Stimulated activated naive CD8-positive, alpha-beta T cell treated with anti-CD3 and anti-CD28 coated beads, Interleukin-15, Interleukin-2, amounts not matched to agents 100 U/mL and 50 U/mL, for 24 hours (primary cell): ENCODE measurements around the gene ITGB3.
"Not testable (repeated sequence)": the region's sequence is repeated elsewhere in the genome, so short reads cannot be mapped to it uniquely, and the experiment has no call there.

Source experiments
- ATAC-seq: fragments of 150-1000 bp; cut with Tn5 transposase; one replicate; pipeline ENCODE4 v1.10.0; 2021
- DNase-seq: peaks from one replicate; pipeline ENCODE4 v3.0.0; 2021

Gene ITGB3

DNA sequence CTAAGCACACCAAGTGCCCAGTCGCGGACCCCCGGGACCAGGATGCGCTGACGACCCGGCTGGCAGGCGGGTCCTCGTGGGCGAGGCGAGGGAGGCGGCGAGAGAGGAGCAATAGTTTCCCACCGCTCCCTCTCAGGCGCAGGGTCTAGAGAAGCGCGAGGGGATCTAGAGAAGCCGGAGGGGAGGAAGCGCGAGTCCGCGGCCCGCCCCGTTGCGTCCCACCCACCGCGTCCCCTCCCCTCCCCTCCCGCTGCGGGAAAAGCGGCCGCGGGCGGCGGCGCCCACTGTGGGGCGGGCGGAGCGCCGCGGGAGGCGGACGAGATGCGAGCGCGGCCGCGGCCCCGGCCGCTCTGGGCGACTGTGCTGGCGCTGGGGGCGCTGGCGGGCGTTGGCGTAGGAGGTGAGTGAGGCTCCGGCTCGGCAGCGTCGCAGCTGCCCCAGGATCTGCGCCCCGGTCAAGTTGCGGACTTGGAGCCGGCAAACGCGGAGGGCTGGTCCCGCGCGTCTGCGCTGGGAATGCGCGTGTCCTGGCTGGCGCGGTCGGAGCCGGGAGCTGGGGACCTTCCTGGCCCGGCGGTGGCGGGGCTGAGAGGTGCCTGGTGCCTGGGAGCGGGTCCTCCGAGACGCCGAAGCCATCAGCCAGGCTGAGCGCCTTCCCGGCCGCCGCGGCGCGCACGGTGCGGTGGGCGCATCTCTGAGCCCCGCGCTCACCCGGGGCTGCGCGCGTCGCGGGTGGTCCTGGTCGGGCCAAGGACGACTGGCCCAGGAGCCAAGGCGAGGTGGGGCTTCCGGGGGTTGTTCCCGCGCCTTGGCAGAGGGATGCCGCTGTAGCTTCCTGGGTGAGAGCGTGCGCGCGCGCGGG, at the start of gene ITGB3:
TSS of gene ITGB3 (plus strand) at position 287 of the 862 bp plus-strand sequence. CDS start at position 322, 35 bp downstream.
- ATAC-seq = peak; percentile 91
- DNase-seq = peak; percentile 73

- ATAC-seq = peak; percentile 84
- DNase-seq = peak; percentile 59
Measured at GRCh38 chr17:47203984-47204721, 49.5 kb upstream of the ITGB3 start.

DNA sequence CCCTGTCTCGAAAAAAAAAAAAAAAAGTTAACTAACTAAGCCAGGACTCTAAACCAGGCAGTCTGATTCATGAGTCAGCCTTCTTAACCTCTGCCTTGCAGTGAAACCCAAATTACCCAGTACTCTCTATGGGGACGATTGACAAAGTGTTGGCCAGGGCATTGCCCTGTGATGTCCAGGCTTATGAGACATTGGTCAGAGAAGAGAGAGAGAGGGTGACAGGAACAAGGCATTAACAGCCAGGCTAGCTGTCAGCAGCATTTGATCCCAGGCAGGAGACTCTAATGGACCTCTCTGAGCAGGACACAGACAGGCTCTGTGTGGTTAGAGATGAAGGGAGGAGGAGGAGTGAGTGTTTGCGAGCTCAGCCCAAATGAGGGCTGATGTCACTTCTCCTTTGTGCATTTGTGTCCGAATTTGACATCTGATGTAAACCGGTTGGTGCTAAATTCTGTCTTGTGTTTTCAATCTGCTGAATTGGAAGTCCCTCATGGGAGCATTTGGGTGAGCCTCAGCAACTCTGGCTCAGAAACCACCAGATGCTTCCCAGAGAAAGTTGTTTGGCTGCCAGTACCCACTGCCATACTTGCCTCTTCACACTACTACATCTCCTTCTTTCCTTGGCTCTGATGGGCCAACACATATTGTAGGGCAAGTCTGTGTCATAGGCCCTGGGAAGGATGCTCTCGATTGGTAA, 48.8 kb upstream of the ITGB3 start:
- ATAC-seq (peak; percentile 70), DNase-seq (peak; percentile 17)

GRCh38 chr17:47205419-47205963, 48.1 kb upstream of the ITGB3 start:
- peak; percentile 62 for DNase-seq
- ATAC-seq = peak; percentile 73

GRCh38 chr17:47207143-47208067, 46.2 kb upstream of the ITGB3 start:
- DNase-seq = no peak
- no peak for ATAC-seq

GRCh38 chr17:47208744-47209488, 44.7 kb upstream of the ITGB3 start, which contains the start of gene MYL4:
TSS of gene MYL4 (plus strand) at chr17:47209348. CDS start at chr17:47209423, 75 bp downstream.
- no peak for DNase-seq

DNA sequence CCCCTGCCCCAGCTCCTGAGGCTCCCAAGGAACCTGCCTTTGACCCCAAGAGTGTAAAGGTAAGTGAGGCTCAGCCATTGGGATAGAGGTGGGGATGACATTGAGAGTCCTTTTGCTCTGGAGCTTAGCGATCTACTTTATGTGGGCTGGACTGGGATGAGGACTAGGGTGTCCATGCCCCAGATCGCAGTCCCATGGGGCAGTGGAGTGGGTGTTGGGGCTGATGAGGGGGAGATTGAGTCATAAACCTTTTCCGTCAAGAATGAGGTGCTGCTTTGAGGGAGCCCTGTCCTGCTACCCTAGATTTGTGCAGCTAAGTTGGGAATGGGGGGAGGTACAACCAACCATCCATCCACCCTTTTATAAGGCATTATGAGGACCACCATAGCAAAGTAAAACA, 44.1 kb upstream of the ITGB3 start:
- DNase-seq (no peak), ATAC-seq (no peak)

More at GRCh38 chr17:47208744-47209488, 44.7 kb upstream of the ITGB3 start, which contains the start of gene MYL4:
- ATAC-seq = no peak

- ATAC-seq (no peak), DNase-seq (no peak)
Measured at GRCh38 chr17:47210105-47210504, 43.5 kb upstream of the ITGB3 start.

- ATAC-seq (no peak), DNase-seq (no peak)
Measured at GRCh38 chr17:47210779-47211178, 42.8 kb upstream of the ITGB3 start.

- no peak for ATAC-seq
Measured at GRCh38 chr17:47212458-47212857, 41.2 kb upstream of the ITGB3 start.

GRCh38 chr17:47213540-47213939, 40.1 kb upstream of the ITGB3 start:
- DNase-seq = no peak

More at GRCh38 chr17:47212458-47212857, 41.2 kb upstream of the ITGB3 start:
- DNase-seq = no peak

DNA sequence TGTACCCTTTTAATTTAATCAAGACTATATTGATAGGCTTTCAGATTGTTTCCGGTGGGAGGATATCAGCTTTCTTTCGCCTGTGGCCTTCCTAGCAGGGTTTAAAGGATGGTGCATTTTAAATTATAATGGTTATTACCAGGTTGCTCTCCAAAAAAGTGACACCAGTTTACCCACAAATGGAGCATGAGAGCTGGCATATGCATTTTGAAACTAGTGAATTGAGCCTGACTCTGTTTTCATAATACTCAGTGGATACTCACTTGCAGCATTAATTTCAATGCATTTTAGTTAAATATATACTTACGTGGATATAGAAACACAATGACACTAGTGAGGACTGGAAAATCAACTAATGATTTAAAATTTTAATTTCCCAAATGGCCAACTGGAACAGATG, 38.7 kb upstream of the ITGB3 start:
- DNase-seq (no peak), ATAC-seq (no peak)

More at GRCh38 chr17:47213540-47213939, 40.1 kb upstream of the ITGB3 start:
- ATAC-seq = no peak

GRCh38 chr17:47216821-47217220, 36.8 kb upstream of the ITGB3 start:
- not testable (repeated sequence) for DNase-seq, ATAC-seq

GRCh38 chr17:47217279-47217678, 36.3 kb upstream of the ITGB3 start:
- not testable (repeated sequence) for DNase-seq, ATAC-seq

GRCh38 chr17:47218896-47219430, 34.7 kb upstream of the ITGB3 start:
- no peak for DNase-seq

DNA sequence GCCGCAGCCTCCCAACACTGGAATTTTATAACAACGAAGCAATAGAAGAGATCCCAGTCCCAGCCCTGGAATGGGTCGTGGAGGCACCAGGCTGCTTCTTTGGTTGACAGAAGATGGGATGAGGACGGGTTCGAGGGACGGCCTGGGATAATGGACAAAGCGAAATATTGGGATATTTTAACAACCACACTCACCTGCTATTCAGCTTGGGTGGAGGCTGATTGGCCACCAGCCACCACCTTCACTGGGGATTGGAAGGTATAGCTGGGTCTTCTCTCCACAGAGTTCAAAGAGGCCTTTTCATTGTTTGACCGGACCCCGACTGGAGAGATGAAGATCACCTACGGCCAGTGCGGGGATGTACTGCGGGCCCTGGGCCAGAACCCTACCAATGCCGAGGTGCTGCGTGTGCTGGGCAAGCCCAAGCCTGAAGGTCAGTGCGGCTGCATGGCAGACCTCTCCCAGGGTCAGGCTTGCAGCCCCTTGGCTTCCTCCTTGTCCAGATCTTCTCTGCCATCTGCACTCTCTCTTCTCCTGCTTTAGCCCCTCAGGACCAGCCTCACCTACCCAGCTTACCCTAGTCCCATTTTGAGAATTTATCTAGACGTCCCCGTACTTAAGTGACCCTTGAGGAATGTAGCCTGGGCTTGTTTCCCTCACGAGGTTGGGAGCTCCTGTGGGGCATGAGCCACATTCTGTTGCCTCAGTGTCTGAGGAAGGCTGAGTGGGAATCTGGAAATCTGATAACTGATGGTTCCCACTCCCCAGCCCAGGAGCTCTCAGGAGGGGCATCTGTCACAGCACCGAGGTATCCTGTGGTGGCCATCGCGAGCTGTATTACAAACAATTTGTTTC, 33.8 kb upstream of the ITGB3 start:
- ATAC-seq = no peak

More at GRCh38 chr17:47218896-47219430, 34.7 kb upstream of the ITGB3 start:
- ATAC-seq = no peak

GRCh38 chr17:47220531-47220999, 33.1 kb upstream of the ITGB3 start:
- DNase-seq = no peak

More for the DNA sequence above, 33.8 kb upstream of the ITGB3 start:
- no peak for DNase-seq

GRCh38 chr17:47221154-47221553, 32.5 kb upstream of the ITGB3 start:
- ATAC-seq = no peak
- DNase-seq = no peak

More at GRCh38 chr17:47220531-47220999, 33.1 kb upstream of the ITGB3 start:
- peak; percentile 82 for ATAC-seq
